RWPE1 (cell line): ENCODE measurements around the gene WRAP53.
A peak's percentile ranks its signal among the peaks of the same experiment; 100 is the strongest.

ENCODE experiments used
- CTCF ChIA-PET: fragments of 350-600 bp; sonication (Branson Sonifier 250); formaldehyde crosslinking; extraction: SDS; loops from one replicate; lab custom pipeline; 2021; lab: Yijun Ruan, JAX
- POLR2A ChIA-PET: fragments of 400-600 bp; formaldehyde crosslinking; extraction: SDS; loops from one replicate; lab custom pipeline; 2020; ENCODE audit warnings: antibody characterized with exemption; ENCODE audit not compliant: low non-redundant PET; lab: Yijun Ruan, JAX
- DNase-seq: peaks from one replicate; pipeline ENCODE4 v3.0.0; 2012; ENCODE audit warnings: low spot score
- H3K27ac ChIP-seq: fragments of 450-650 bp; 2 replicates; pipeline ENCODE4 v1.5.1; 2017
- CTCF ChIP-seq: fragments of 450-650 bp; conservative IDR thresholded peaks from 2 replicates; pipeline ENCODE4 v1.5.1; 2017; ENCODE audit warnings: low read depth, mild to moderate bottlenecking

Gene WRAP53

GRCh38 chr17:7701681-7702080 is 13.4 kb downstream of the WRAP53 start:
- POLR2A ChIA-PET, result no interaction called here
- CTCF ChIA-PET, result no interaction called here
- no peak for TF ChIP-seq CTCF
- no peak overlapping the region for H3K27ac ChIP-seq
- DNase-seq, result no peak

GRCh38 chr17:7702776-7703175 is 14.5 kb downstream of the WRAP53 start:
- no peak overlapping the region for H3K27ac ChIP-seq
- ChIA-PET POLR2A (no interaction called here), CTCF (interaction anchor here (0.7 to 1.3 kb wide), 5 partner anchors 14 to 125 kb away, joined by 3 to 5 read pairs (median 4); partner anchors contain the start of gene WRAP53)
- DNase-seq, result no peak
- TF ChIP-seq CTCF, result no peak

- POLR2A ChIA-PET, result interaction anchor here (0.7 kb wide), 1 partner anchor 13 kb away, joined by 7 read pairs; no protein-coding TSS in a partner anchor
- no peak for TF ChIP-seq CTCF
- CTCF ChIA-PET, result interaction anchor here (0.6 to 1.3 kb wide), 8 partner anchors 11 to 322 kb away, joined by 3 to 7 read pairs (median 4); partner anchors contain the start of gene WRAP53
- peak; percentile 45 for DNase-seq
- H3K27ac ChIP-seq, result no peak overlapping the region
These were observed 15.6 kb downstream of the WRAP53 start for GRCh38 chr17:7703584-7704479.

GRCh38 chr17:7704601-7705268 is 16.5 kb downstream of the WRAP53 start, which contains the start of gene EFNB3:
Gene EFNB3 (plus strand): TSS chr17:7705202. CDS start chr17:7705599, 397 bp downstream.
- H3K27ac ChIP-seq, result no peak within 1 kb of the TSS
- CTCF ChIA-PET, result interaction anchor here (0.6 to 1.2 kb wide), 4 partner anchors 10 to 228 kb away, joined by 3 to 5 read pairs (median 4); no protein-coding TSS in a partner anchor
- DNase-seq, result no peak
- no peak for TF ChIP-seq CTCF
- POLR2A ChIA-PET, result no interaction called here

- no peak for DNase-seq
- ChIA-PET POLR2A (no interaction called here), CTCF (interaction anchor here (0.7 to 1.2 kb wide), 4 partner anchors 11 to 227 kb away, joined by 3 to 5 read pairs (median 4); no protein-coding TSS in a partner anchor)
- no peak overlapping the region for H3K27ac ChIP-seq
- no peak for TF ChIP-seq CTCF
These were observed 17.3 kb downstream of the WRAP53 start for GRCh38 chr17:7705269-7706255.
